K562 (cell line): ENCODE results near the gene NTN1. TPM values are rescaled to one million over a fixed set of nuclear protein-coding genes. Genes with fewer than 3 reads are reported as not detected.

Experiments
- ATAC-seq: fragments of 200-7000 bp; cut with Tn5 transposase; 3 replicates; pipeline ENCODE4 v1.9.1; 2020; ENCODE audit warnings: moderate library complexity
- BruUV-seq: library from RNA; stranded (reverse); fragments of 400-500 nt; replicated peaks from 2 replicates; lab custom pipeline; 2021; lab: Mats Ljungman, UMichigan
- CTCF ChIA-PET: fragments of 300-600 bp; formaldehyde crosslinking; extraction: SDS; loops from one replicate; lab custom pipeline; 2021; ENCODE audit warnings: low intra/inter-chr PET ratio; lab: Yijun Ruan, JAX
- POLR2A ChIA-PET: fragments of 300-600, 350-650 bp; sonication (Branson Sonifier 250); formaldehyde crosslinking; extraction: SDS; loops from one replicate; lab custom pipeline; 2021; ENCODE audit warnings: antibody characterized with exemption, inconsistent platforms; lab: Yijun Ruan, JAX
- DNase-seq, 4 experiments: peaks; one replicate each; pipeline versions ENCODE4 v3.0.0 to v3.0.0-alpha.2; 2011 to 2018; ENCODE audit warnings: low spot score in 3 of 4, mixed read lengths in 3 of 4; ENCODE audit errors: extremely low read depth in 1 of 4
- FAIRE-seq: peaks from 2 replicates; lab custom pipeline; 2011; peaks lifted over from hg19 to GRCh38; lab: Jason Lieb, UNC
- H2AFZ ChIP-seq: 2 replicates; pipeline ENCODE4 v1.6.0; 2011; ENCODE audit warnings: low read depth, low read length, control low read depth, inconsistent platforms
- H3K27ac ChIP-seq: fragments of 200-600 bp; 3 replicates; pipeline ENCODE4 v1.8.0; 2011; ENCODE audit warnings: low read depth, mild to moderate bottlenecking, control low read depth, inconsistent platforms, low read length, moderate library complexity, mixed read lengths; ENCODE audit errors: extremely low read depth
- H3K27me3 ChIP-seq, 2 experiments: fragments of 300-600 bp in 1 of 2; 2 replicates in 1 of 2; 3 replicates in 1 of 2; pipeline versions ENCODE4 v1.6.0 to v1.8.0; 2011; ENCODE audit warnings: inconsistent platforms in 2 of 2, low read length in 2 of 2, mild to moderate bottlenecking in 1 of 2, mixed read lengths in 1 of 2, moderate library complexity in 1 of 2; ENCODE audit not compliant: control insufficient read depth in 2 of 2, insufficient read depth in 2 of 2
- H3K36me3 ChIP-seq: fragments of 300-600 bp; 3 replicates; pipeline ENCODE4 v1.8.0; 2011; ENCODE audit warnings: mild to moderate bottlenecking, low read length, inconsistent platforms; ENCODE audit not compliant: control insufficient read depth, insufficient read depth
- H3K4me1 ChIP-seq, 2 experiments: fragments of 200-600 bp in 1 of 2; replicated peaks in 1 of 2; 2 replicates in 1 of 2; 3 replicates in 1 of 2; pipeline versions ENCODE4 v1.5.1 to v1.8.0; 2011; ENCODE audit warnings: inconsistent platforms in 2 of 2, low read length in 2 of 2, mild to moderate bottlenecking in 1 of 2, mixed read lengths in 1 of 2, moderate library complexity in 1 of 2; ENCODE audit not compliant: control insufficient read depth in 2 of 2, insufficient read depth in 2 of 2
- H3K4me2 ChIP-seq: 2 replicates; pipeline ENCODE4 v1.6.1; 2011; ENCODE audit warnings: low read length, control low read depth, inconsistent platforms, mixed read lengths; ENCODE audit not compliant: insufficient read depth
- H3K4me3 ChIP-seq: fragments of 200-600 bp; sonication (generic), shearing (Covaris generic); 2 replicates; pipeline ENCODE4 v1.5.1; 2016; ENCODE audit warnings: control low read depth, inconsistent platforms
- H3K79me2 ChIP-seq: fragments of 200-600 bp; 3 replicates; pipeline ENCODE4 v1.8.0; 2011; ENCODE audit warnings: low read length, inconsistent platforms; ENCODE audit not compliant: control insufficient read depth, insufficient read depth
- H3K9ac ChIP-seq, 2 experiments: 2 replicates each; pipeline versions ENCODE4 v1.6.0 to v1.6.1; 2011; ENCODE audit warnings: low read depth in 2 of 2, low read length in 2 of 2, control low read depth in 1 of 2, inconsistent platforms in 1 of 2, mild to moderate bottlenecking in 1 of 2, mixed read lengths in 1 of 2; ENCODE audit not compliant: insufficient read depth in 1 of 2
- H3K9me1 ChIP-seq: one replicate; pipeline ENCODE4 v1.6.0; 2011; ENCODE audit warnings: inconsistent platforms, mild to moderate bottlenecking, low read length, moderate library complexity; ENCODE audit not compliant: control insufficient read depth, insufficient read depth
- H3K9me3 ChIP-seq: replicated peaks from 2 replicates; pipeline ENCODE4 v1.5.1; 2011; ENCODE audit warnings: low read depth, low read length, inconsistent platforms; ENCODE audit not compliant: control insufficient read depth, insufficient read depth
- H4K20me1 ChIP-seq: replicated peaks from 2 replicates; pipeline ENCODE4 v1.6.1; 2011; ENCODE audit warnings: low read length, inconsistent platforms, mixed read lengths; ENCODE audit not compliant: control insufficient read depth, insufficient read depth
- CHAMP1 ChIP-seq: fragments of 450-650 bp; IDR thresholded peaks from 2 replicates; pipeline ENCODE4 v1.6.1; 2016; ENCODE audit warnings: mild to moderate bottlenecking
- ERF ChIP-seq: fragments of 450-650 bp; formaldehyde crosslinking; IDR thresholded peaks from 2 replicates; pipeline ENCODE4 v1.4.0; 2020; ENCODE audit warnings: mild to moderate bottlenecking, mixed read lengths
- MCM2 ChIP-seq: fragments of 450-650 bp; IDR thresholded peaks from 2 replicates; pipeline ENCODE4 v1.6.1; 2017; ENCODE audit warnings: low read depth, mild to moderate bottlenecking
- NCOA1 ChIP-seq: fragments of 450-650 bp; IDR thresholded peaks from 2 replicates; pipeline ENCODE4 v1.6.1; 2016; ENCODE audit warnings: low read depth
- PBX2 ChIP-seq, 2 experiments: IDR thresholded peaks in 1 of 2; conservative IDR thresholded peaks in 1 of 2; 2 replicates each; pipeline ENCODE4 v1.6.1; 2016; ENCODE audit warnings: low read depth in 2 of 2, mild to moderate bottlenecking in 1 of 2, missing compliant biosample characterization in 1 of 2, missing genetic modification characterization in 1 of 2, moderate library complexity in 1 of 2
- POLR2AphosphoS5 ChIP-seq: IDR thresholded peaks from 2 replicates; pipeline ENCODE4 v1.6.1; 2011; ENCODE audit warnings: mild to moderate bottlenecking, low read depth, low read length, moderate library complexity; ENCODE audit not compliant: control insufficient read depth, insufficient read depth
- ZNF584 ChIP-seq: fragments of 200-800 bp; sonication (Bioruptor generic); IDR thresholded peaks from 2 replicates; pipeline ENCODE4 v1.6.1; 2016; ENCODE audit warnings: low read depth, mild to moderate bottlenecking, missing genetic modification characterization, missing compliant biosample characterization
- WGBS: fragments of 100-300 bp; shearing (Covaris generic); methylation state at CpG from one replicate; pipeline ENCODE4 v1.1.6; 2016; ENCODE audit warnings: low coverage, mixed read lengths; ENCODE audit not compliant: insufficient coverage; ENCODE audit errors: missing lambda C conversion rate; 5-methylcytosine and 5-hydroxymethylcytosine counted together
- in situ Hi-C: fragments of 300-500 bp; cut with MboI; formaldehyde crosslinking; loops from 4 replicates; pipeline ENCODE4 v1.15.0; 2018; ENCODE audit warnings: inconsistent platforms, mixed read lengths
- intact Hi-C: fragments of 100-400 bp; cut with micrococcal nuclease; formaldehyde crosslinking; loops from 2 replicates; pipeline ENCODE4 v1.14.2; 2022
- polyA plus RNA-seq, 8 experiments: library from polyadenylated mRNA; depleted of rRNA in 4 of 8; stranded (reverse) in 5 of 8; unstranded in 3 of 8; fragments of >200 nt; fragmentation: Nextera tagmentation in 2 of 8; fragmentation: Illumina TruSeq in 1 of 8; extraction: Ambion mirVana in 2 of 8; extraction: Trizol in 1 of 8; gene quantifications; 2 replicates each; pipeline versions ENCODE4 v1.2.1 to v1.2.3, GENCODE V29; 2011 to 2014; ENCODE audit warnings: inconsistent platforms in 1 of 8, missing spikeins in 1 of 8
- total RNA-seq, 7 experiments: library from RNA; depleted of rRNA in 6 of 7; stranded (reverse); fragments of >200 nt in 6 of 7; fragmentation: Illumina TruSeq in 2 of 7; extraction: Trizol in 2 of 7; gene quantifications; 2 replicates each; pipeline versions ENCODE4 v1.2.1 to v1.2.3, GENCODE V29; 2011 to 2021; ENCODE audit warnings: low replicate concordance in 1 of 7
- TF ChIP-seq, protein P1 (sequence below): fragments of 250-450 bp; sonication (Bioruptor Pico); IDR thresholded peaks from 2 replicates; pipeline ENCODE4 v1.5.0; 2021; ENCODE audit warnings: mild to moderate bottlenecking, moderate library complexity

Gene NTN1
- total and polyA plus RNA-seq, 9 of the 15 experiments (the other 6 are each of a cell fraction or from before 2014, with no cell fraction given) = 0.02 TPM; not detected in 8

- no peak for TF ChIP-seq MCM2
- TF ChIP-seq, all 486 proteins: peak for 0
These were observed 220.0 kb downstream of the NTN1 start (continued) for GRCh38 chr17:9241371-9241712.

- Histone ChIP-seq H3K27me3 (peaks cover 0 to 23% of the 10 kb centered on the region in 2 experiments; a peak in 1 of 5 replicates), H3K36me3 (no peaks in the 10 kb centered on the region), H3K79me2 (no peaks in the 10 kb centered on the region), H3K9me1 (no peaks in the 10 kb centered on the region), H3K9me3 (no peaks in the 10 kb centered on the region), H3K27ac (no peak overlapping the region), H3K4me1 (peaks cover 0 to 20% of the 10 kb centered on the region in 2 experiments; a peak in 2 of 5 replicates), H3K9ac (no peak overlapping the region; a peak in 1 of 4 replicates), H2AFZ (no peak overlapping the region), H3K4me2 (no peak overlapping the region), H3K4me3 (no peak overlapping the region), H4K20me1 (0 out of 2 replicates have a peak, but pooled peaks cover 5% of the 10 kb centered on the region)
- intact Hi-C loops = no loop called here
- no peak for ATAC-seq
- ChIA-PET POLR2A (interaction anchor here (0.6 kb wide), 1 partner anchor 1419 kb away, joined by 3 read pairs; no protein-coding TSS in a partner anchor), CTCF (no interaction called here)
- WGBS = 18% methylated on average over 11 of the region's 16 CpGs
- in situ Hi-C loops = no loop called here
- no peak for FAIRE-seq
- DNase-seq = no peak
- no TSS peak for BruUV-seq
- TF ChIP-seq ZNF584 (CRISPR knock-in tag) (no peak), POLR2AphosphoS5 (no peak), NCOA1 (no peak), ERF (CRISPR knock-in tag) (no peak), CHAMP1 (no peak), PBX2 (CRISPR knock-in tag; IDR thresholded peaks at IDR 0.05; ENCODE audit: low read depth) (no peak), PBX2 (tag; conservative IDR thresholded peaks at IDR 0.05; ENCODE audit: low read depth) (no peak)
- TF ChIP-seq, protein P1, sequence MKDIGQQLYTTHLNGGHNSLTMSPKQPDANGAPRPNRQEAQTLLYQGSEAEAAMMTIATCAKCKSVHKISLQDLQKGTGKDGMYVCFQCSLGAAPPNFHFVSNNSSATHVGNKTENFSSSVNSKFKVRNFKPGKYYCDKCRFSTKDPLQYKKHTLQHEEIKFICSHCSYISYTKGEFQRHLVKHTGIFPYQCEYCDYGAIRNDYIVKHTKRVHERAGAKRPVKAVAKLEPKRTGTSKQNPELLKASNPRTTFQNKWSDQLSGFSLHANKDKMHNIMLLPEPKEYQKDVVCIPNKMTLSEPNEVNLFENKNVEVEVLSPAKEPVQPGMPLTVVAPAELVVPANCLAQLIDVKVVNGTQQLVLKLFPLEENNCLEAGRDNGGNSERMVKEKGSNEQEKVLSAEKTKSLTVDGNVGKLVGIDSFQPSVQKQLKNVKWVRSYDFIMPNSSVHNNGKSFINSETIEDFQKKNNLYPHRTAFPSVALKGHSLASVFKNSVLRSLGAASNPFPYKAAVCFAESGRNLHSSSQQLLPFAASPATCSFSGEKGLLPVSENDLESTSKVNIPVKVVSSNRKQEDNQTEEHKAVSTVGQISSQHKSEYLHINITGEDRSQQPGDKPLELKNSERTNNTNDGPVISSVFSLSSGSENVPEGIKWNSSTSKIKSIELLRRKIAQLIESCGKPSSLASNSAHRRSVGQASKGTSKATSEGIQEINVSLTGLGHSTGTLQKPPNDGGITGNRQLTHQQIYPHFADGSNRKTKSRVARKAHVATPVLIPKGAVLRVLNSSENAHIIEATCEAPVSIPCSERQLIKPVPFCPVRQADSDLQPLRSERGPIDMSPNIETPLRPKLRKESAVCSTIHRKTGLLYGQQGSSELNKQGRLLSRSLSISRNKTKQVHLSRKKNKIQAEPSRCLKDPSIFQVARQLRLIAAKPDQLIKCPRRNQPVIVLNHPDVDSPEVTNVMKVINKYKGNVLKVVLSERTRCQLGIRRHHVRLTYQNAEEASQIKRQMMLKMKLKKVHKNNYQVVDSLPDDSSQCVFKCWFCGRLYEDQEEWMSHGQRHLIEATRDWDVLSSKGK (CRISPR knock-in tag) = no peak
These were observed 220.6 kb downstream of the NTN1 start for GRCh38 chr17:9241774-9242496.
